ENCODE data around the gene TBC1D2. TPM values are rescaled to one million over a fixed set of nuclear protein-coding genes. Genes with fewer than 3 reads are reported as not detected.
"Not testable (repeated sequence)": the region's sequence is repeated elsewhere in the genome, so short reads cannot be mapped to it uniquely, and the experiment has no call there.

The TBC1D2 gene
- total and polyA plus RNA-seq, 5 experiments from 2014 or later = 2.0 to 6.9 (median 5.9) TPM

GRCh38 chr9:98176391-98177259 is 78.8 kb downstream of the TBC1D2 start:
- POLR2A ChIA-PET = no interaction called here
- H3K4me1 Mint-ChIP-seq = peaks cover 27 to 71% (median 50%) of the 10 kb centered on the region in 4 donors

GRCh38 chr9:98175762-98176161 is 79.7 kb downstream of the TBC1D2 start:
- Mint-ChIP-seq H3K9me3 (no peaks in the 10 kb centered on the region), H3K4me3 (no peak overlapping the region), H3K36me3 (peaks cover 0 to 5% (median 2%) of the 10 kb centered on the region in 3 donors), H3K27me3 (no peaks in the 10 kb centered on the region), H3K27ac (peak overlapping the region in 6 of 10 donors; percentile 50 to 90 (median 70)), H3K4me1 (peaks cover 31 to 71% (median 52%) of the 10 kb centered on the region in 4 donors)
- ATAC-seq (no peak), DNase-seq (peak in 1 of 10 donors; percentile 15)
- POLR2A ChIA-PET = no interaction called here

More at GRCh38 chr9:98176391-98177259, 78.8 kb downstream of the TBC1D2 start:
- ATAC-seq (no peak), DNase-seq (peak in 1 of 10 donors; percentile 16)
- Mint-ChIP-seq H3K27ac (peak overlapping the region in 8 of 10 donors; percentile 15 to 90 (median 70)), H3K27me3 (no peaks in the 10 kb centered on the region), H3K36me3 (peaks cover 0 to 5% (median 2%) of the 10 kb centered on the region in 3 donors), H3K9me3 (no peaks in the 10 kb centered on the region), H3K4me3 (no peak overlapping the region)

- DNase-seq = no peak
- H3K27me3 Mint-ChIP-seq = no peaks in the 10 kb centered on the region
- H3K36me3 Mint-ChIP-seq = peaks cover 0 to 5% (median 2%) of the 10 kb centered on the region in 3 donors
- H3K4me3 Mint-ChIP-seq = no peak overlapping the region
- H3K27ac Mint-ChIP-seq = peak overlapping the region in 3 of 10 donors; percentile 51 to 79 (median 53)
- peaks cover 32 to 71% (median 51%) of the 10 kb centered on the region in 4 donors for H3K4me1 Mint-ChIP-seq
- no peaks in the 10 kb centered on the region for H3K9me3 Mint-ChIP-seq
- POLR2A ChIA-PET = no interaction called here
- ATAC-seq = no peak
Measured at GRCh38 chr9:98175028-98175569, 80.3 kb downstream of the TBC1D2 start.

- DNase-seq, H3K9me3 Mint-ChIP-seq, POLR2A ChIA-PET, H3K4me3 Mint-ChIP-seq, H3K27me3 Mint-ChIP-seq, ATAC-seq, H3K36me3 Mint-ChIP-seq: not testable (repeated sequence)
- peak overlapping the region in 4 of 10 donors; percentile 17 to 55 (median 40) for H3K27ac Mint-ChIP-seq
- H3K4me1 Mint-ChIP-seq = peaks cover 35 to 73% (median 51%) of the 10 kb centered on the region in 4 donors
Measured at GRCh38 chr9:98174502-98174918, 80.9 kb downstream of the TBC1D2 start.

GRCh38 chr9:98173181-98173580 is 82.3 kb downstream of the TBC1D2 start:
- no peak for DNase-seq
- Mint-ChIP-seq H3K9me3 (no peaks in the 10 kb centered on the region), H3K27ac (peak overlapping the region in 1 of 10 donors; percentile 69), H3K4me3 (no peak overlapping the region), H3K27me3 (no peaks in the 10 kb centered on the region), H3K4me1 (peaks cover 31 to 76% (median 56%) of the 10 kb centered on the region in 4 donors), H3K36me3 (peaks cover 0 to 4% (median 2%) of the 10 kb centered on the region in 3 donors)
- POLR2A ChIA-PET = no interaction called here
- no peak for ATAC-seq

GRCh38 chr9:98172604-98173003 is 82.8 kb downstream of the TBC1D2 start:
- Mint-ChIP-seq H3K36me3 (peaks cover 0 to 3% (median 2%) of the 10 kb centered on the region in 3 donors), H3K27me3 (no peaks in the 10 kb centered on the region), H3K9me3 (no peaks in the 10 kb centered on the region), H3K4me3 (no peak overlapping the region), H3K4me1 (peaks cover 30 to 79% (median 60%) of the 10 kb centered on the region in 4 donors), H3K27ac (peak overlapping the region in 3 of 10 donors; percentile 51 to 69 (median 56))
- POLR2A ChIA-PET = interaction anchor here (0.6 kb wide), 1 partner anchor 41 kb away, joined by 6 read pairs; no protein-coding TSS in a partner anchor
- ATAC-seq (no peak), DNase-seq (no peak)

- peak overlapping the region in 1 of 10 donors; percentile 28 for H3K4me3 Mint-ChIP-seq
- H3K27me3 Mint-ChIP-seq = no peaks in the 10 kb centered on the region
- POLR2A ChIA-PET = interaction anchor here (0.6 to 0.7 kb wide), 2 partner anchors 8 to 21 kb away, joined by 3 to 4 read pairs; no protein-coding TSS in a partner anchor
- DNase-seq = no peak
- peaks cover 0 to 4% (median 3%) of the 10 kb centered on the region in 3 donors for H3K36me3 Mint-ChIP-seq
- H3K4me1 Mint-ChIP-seq = peaks cover 29 to 75% (median 55%) of the 10 kb centered on the region in 4 donors
- no peak for ATAC-seq
- H3K27ac Mint-ChIP-seq = peak overlapping the region in 8 of 10 donors; percentile 14 to 91 (median 54)
- H3K9me3 Mint-ChIP-seq = no peaks in the 10 kb centered on the region
Measured at GRCh38 chr9:98171176-98171925, 84.1 kb downstream of the TBC1D2 start.

- ATAC-seq (no peak), DNase-seq (peak in 1 of 10 donors; percentile 20)
- H3K36me3 Mint-ChIP-seq = peaks cover 0 to 6% (median 4%) of the 10 kb centered on the region in 3 donors
- no peaks in the 10 kb centered on the region for H3K9me3 Mint-ChIP-seq
- peak overlapping the region in 2 of 10 donors; percentile 8 to 37 for H3K4me3 Mint-ChIP-seq
- no peaks in the 10 kb centered on the region for H3K27me3 Mint-ChIP-seq
- H3K27ac Mint-ChIP-seq = peak overlapping the region in 9 of 10 donors; percentile 24 to 96 (median 81)
- POLR2A ChIA-PET = no interaction called here
- peaks cover 37 to 83% (median 69%) of the 10 kb centered on the region in 4 donors for H3K4me1 Mint-ChIP-seq
Measured at GRCh38 chr9:98168941-98169488, 86.4 kb downstream of the TBC1D2 start.

- Mint-ChIP-seq H3K27me3 (no peaks in the 10 kb centered on the region), H3K4me1 (peaks cover 37 to 85% (median 72%) of the 10 kb centered on the region in 4 donors)
Measured at GRCh38 chr9:98168153-98168780, 87.2 kb downstream of the TBC1D2 start.

GRCh38 chr9:98164912-98165311 is 90.5 kb downstream of the TBC1D2 start:
- Mint-ChIP-seq H3K27me3 (no peaks in the 10 kb centered on the region), H3K4me1 (peaks cover 38 to 86% (median 65%) of the 10 kb centered on the region in 4 donors), H3K4me3 (no peak overlapping the region), H3K27ac (peak overlapping the region in 3 of 10 donors; percentile 47 to 74 (median 70)), H3K9me3 (no peaks in the 10 kb centered on the region), H3K36me3 (peaks cover 0 to 5% (median 2%) of the 10 kb centered on the region in 3 donors)
- ATAC-seq (no peak), DNase-seq (no peak)
- POLR2A ChIA-PET = no interaction called here

More at GRCh38 chr9:98168153-98168780, 87.2 kb downstream of the TBC1D2 start:
- Mint-ChIP-seq H3K36me3 (peaks cover 0 to 4% (median 2%) of the 10 kb centered on the region in 3 donors), H3K4me3 (no peak overlapping the region), H3K27ac (peak overlapping the region in 7 of 10 donors; percentile 15 to 81 (median 44)), H3K9me3 (no peaks in the 10 kb centered on the region)
- POLR2A ChIA-PET = interaction anchor here (0.8 kb wide), 1 partner anchor 13 kb away, joined by 3 read pairs; no protein-coding TSS in a partner anchor
- no peak for ATAC-seq
- DNase-seq = no peak

- peak overlapping the region in 4 of 10 donors; percentile 23 to 73 (median 42) for H3K27ac Mint-ChIP-seq
Measured at GRCh38 chr9:98162613-98163012, 92.8 kb downstream of the TBC1D2 start.

More at GRCh38 chr9:98162613-98163012, 92.8 kb downstream of the TBC1D2 start:
- peaks cover 0 to 10% (median 2%) of the 10 kb centered on the region in 3 donors for H3K36me3 Mint-ChIP-seq
- no peaks in the 10 kb centered on the region for H3K27me3 Mint-ChIP-seq
- POLR2A ChIA-PET = interaction anchor here (1.0 kb wide), 1 partner anchor 27 kb away, joined by 3 read pairs; no protein-coding TSS in a partner anchor
- ATAC-seq (no peak), DNase-seq (no peak)
- no peaks in the 10 kb centered on the region for H3K9me3 Mint-ChIP-seq
- peaks cover 46 to 85% (median 62%) of the 10 kb centered on the region in 4 donors for H3K4me1 Mint-ChIP-seq
- H3K4me3 Mint-ChIP-seq = no peak overlapping the region
